ENCODE results near the gene HABP4.
A peak's percentile ranks its signal among the peaks of the same experiment; 100 is the strongest.

DNA sequence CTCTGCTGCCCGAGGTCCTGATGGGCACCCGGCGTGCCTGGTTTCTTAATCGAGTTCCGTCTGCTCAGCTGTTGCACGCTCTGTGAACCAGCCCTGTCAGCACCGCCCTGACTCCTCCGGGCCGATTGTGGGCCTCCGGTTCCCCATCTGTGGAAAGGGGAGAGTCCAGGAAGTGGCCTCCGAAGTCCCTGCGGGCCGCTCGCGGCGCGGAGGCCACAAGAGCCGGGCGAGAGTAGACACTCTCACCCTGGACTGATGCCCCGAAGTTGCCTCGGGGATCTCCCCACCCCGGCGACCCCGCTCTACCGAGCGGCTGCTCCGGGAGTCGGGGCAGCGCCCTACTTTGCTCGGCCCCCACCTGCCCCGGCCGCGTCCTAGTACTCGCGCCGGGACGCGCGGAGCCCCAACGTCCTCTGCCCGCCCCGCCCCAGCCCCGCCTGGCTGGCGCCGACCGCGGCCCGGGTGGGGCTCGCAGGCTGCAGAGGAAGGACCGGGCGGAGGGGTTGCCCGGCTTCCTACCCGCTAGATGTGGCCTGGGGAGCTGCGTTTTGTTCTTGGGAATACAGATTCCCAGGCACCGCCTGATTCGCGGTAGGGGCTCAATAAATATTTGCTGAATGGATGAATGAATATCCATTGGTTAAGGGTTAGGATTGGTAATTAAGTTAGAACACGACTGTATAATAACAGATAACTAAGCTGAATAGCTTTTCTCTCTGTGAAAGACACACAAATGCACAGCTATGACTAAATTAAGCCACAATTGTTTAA, 30.9 kb upstream of the HABP4 start:
- TF ChIP-seq, protein P1, sequence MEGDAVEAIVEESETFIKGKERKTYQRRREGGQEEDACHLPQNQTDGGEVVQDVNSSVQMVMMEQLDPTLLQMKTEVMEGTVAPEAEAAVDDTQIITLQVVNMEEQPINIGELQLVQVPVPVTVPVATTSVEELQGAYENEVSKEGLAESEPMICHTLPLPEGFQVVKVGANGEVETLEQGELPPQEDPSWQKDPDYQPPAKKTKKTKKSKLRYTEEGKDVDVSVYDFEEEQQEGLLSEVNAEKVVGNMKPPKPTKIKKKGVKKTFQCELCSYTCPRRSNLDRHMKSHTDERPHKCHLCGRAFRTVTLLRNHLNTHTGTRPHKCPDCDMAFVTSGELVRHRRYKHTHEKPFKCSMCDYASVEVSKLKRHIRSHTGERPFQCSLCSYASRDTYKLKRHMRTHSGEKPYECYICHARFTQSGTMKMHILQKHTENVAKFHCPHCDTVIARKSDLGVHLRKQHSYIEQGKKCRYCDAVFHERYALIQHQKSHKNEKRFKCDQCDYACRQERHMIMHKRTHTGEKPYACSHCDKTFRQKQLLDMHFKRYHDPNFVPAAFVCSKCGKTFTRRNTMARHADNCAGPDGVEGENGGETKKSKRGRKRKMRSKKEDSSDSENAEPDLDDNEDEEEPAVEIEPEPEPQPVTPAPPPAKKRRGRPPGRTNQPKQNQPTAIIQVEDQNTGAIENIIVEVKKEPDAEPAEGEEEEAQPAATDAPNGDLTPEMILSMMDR (IDR thresholded peaks at IDR 0.05): peak in 1 of 5 experiments; percentile 26
- TF ChIP-seq POLR2A (IDR thresholded peaks at IDR 0.05) (peak; percentile 6 to 45), EP300 (IDR thresholded peaks at IDR 0.05) (peak in 1 of 2 donors; percentile 68)
